ENCODE data around the gene MADCAM1. TPM values are rescaled to one million over a fixed set of nuclear protein-coding genes. Genes with fewer than 3 reads are reported as not detected.

The MADCAM1 gene
- total RNA-seq, 1 donor from 2014 or later: 0.40 TPM

- TF ChIP-seq CTCF (IDR thresholded peaks at IDR 0.05): no peak
- DNase-seq (no peak), ATAC-seq (ENCODE audit: low read depth) (no peak)
- CTCF ChIA-PET: no interaction called here
- H3K27me3 Mint-ChIP-seq: no peaks in the 10 kb centered on the region
- intact Hi-C loops (cut with micrococcal nuclease): loop anchor here (10.0 kb wide), 2 partner anchors 164 to 214 kb away; partner anchors contain the start of genes MIER2 and PLPP2
- peaks cover 6% of the 10 kb centered on the region for H3K36me3 Mint-ChIP-seq (ENCODE audit: low read depth)
- H3K4me1 Mint-ChIP-seq: peaks cover 41% of the 10 kb centered on the region
- peak overlapping the region; percentile 100 for H3K27ac Mint-ChIP-seq
- peak overlapping the region; percentile 95 for H3K4me3 Mint-ChIP-seq
- no peaks in the 10 kb centered on the region for H3K9me3 Mint-ChIP-seq
- POLR2A ChIA-PET: interaction anchor here (1.0 kb wide), 1 partner anchor 19 kb away, joined by 4 read pairs; no protein-coding TSS in a partner anchor
Observed at GRCh38 chr19:508204-509150, 12.2 kb downstream of the MADCAM1 start.

- peaks cover 43% of the 10 kb centered on the region for H3K4me1 Mint-ChIP-seq
- H3K9me3 Mint-ChIP-seq: no peaks in the 10 kb centered on the region
- TF ChIP-seq CTCF (IDR thresholded peaks at IDR 0.05): peak; percentile 99
- ATAC-seq (ENCODE audit: low read depth) (peak; percentile 48), DNase-seq (peak; percentile 83)
- H3K4me3 Mint-ChIP-seq: peak overlapping the region; percentile 74
- ChIA-PET POLR2A (interaction anchor here (0.7 to 2.3 kb wide), 7 partner anchors 8 to 22 kb away, joined by 3 to 23 read pairs (median 3); partner anchors contain the start of gene CDC34), CTCF (interaction anchor here (1.0 to 2.2 kb wide), 8 partner anchors 11 to 232 kb away, joined by 3 to 11 read pairs (median 6); partner anchors contain the start of gene CDC34)
- intact Hi-C loops (cut with micrococcal nuclease): loop anchor here (5.0 kb wide), 1 partner anchor 122 kb away; the partner anchor contains the start of gene POLRMT
- no peaks in the 10 kb centered on the region for H3K27me3 Mint-ChIP-seq
- H3K27ac Mint-ChIP-seq: peak overlapping the region; percentile 84
- H3K36me3 Mint-ChIP-seq (ENCODE audit: low read depth): peaks cover 12% of the 10 kb centered on the region
Observed at GRCh38 chr19:510606-511100, 14.4 kb downstream of the MADCAM1 start.

GRCh38 chr19:511101-511851 lies 15.0 kb downstream of the MADCAM1 start:
- DNase-seq (no peak), ATAC-seq (ENCODE audit: low read depth) (no peak)
- ChIA-PET CTCF (interaction anchor here (0.7 to 2.2 kb wide), 9 partner anchors 11 to 233 kb away, joined by 3 to 11 read pairs (median 5); partner anchors contain the start of gene CDC34), POLR2A (interaction anchor here (0.6 to 2.3 kb wide), 8 partner anchors 9 to 1525 kb away, joined by 3 to 23 read pairs (median 4); partner anchors contain the start of gene CDC34)
- Mint-ChIP-seq H3K9me3 (no peaks in the 10 kb centered on the region), H3K4me1 (peaks cover 40% of the 10 kb centered on the region), H3K36me3 (ENCODE audit: low read depth) (peaks cover 12% of the 10 kb centered on the region), H3K4me3 (peak overlapping the region; percentile 74), H3K27ac (peak overlapping the region; percentile 84), H3K27me3 (no peaks in the 10 kb centered on the region)
- intact Hi-C loops (cut with micrococcal nuclease): loop anchor here (5.0 kb wide), 1 partner anchor 121 kb away; the partner anchor contains the start of gene POLRMT
- no peak for TF ChIP-seq CTCF (IDR thresholded peaks at IDR 0.05)

- H3K27ac Mint-ChIP-seq: no peak overlapping the region
- H3K4me1 Mint-ChIP-seq: peaks cover 34% of the 10 kb centered on the region
- H3K9me3 Mint-ChIP-seq: no peaks in the 10 kb centered on the region
- no peak overlapping the region for H3K4me3 Mint-ChIP-seq
- H3K36me3 Mint-ChIP-seq (ENCODE audit: low read depth): peaks cover 9% of the 10 kb centered on the region
- no peak for DNase-seq
- H3K27me3 Mint-ChIP-seq: no peaks in the 10 kb centered on the region
- intact Hi-C loops (cut with micrococcal nuclease): loop anchor here (5.0 kb wide), 1 partner anchor 120 kb away; the partner anchor contains the start of gene POLRMT
- ATAC-seq (ENCODE audit: low read depth): no peak
- CTCF ChIA-PET: no interaction called here
- TF ChIP-seq CTCF (IDR thresholded peaks at IDR 0.05): no peak
- POLR2A ChIA-PET: no interaction called here
Observed at GRCh38 chr19:512547-513365, 16.5 kb downstream of the MADCAM1 start.
